WTC11 (cell line): ENCODE data around the gene RETREG3. TPM values are rescaled to one million over a fixed set of nuclear protein-coding genes. Genes with fewer than 3 reads are reported as not detected.
"Not testable (repeated sequence)": the region's sequence is repeated elsewhere in the genome, so short reads cannot be mapped to it uniquely, and the experiment has no call there.

ENCODE experiments used
- ATAC-seq: fragments of 200-7000 bp; cut with Tn5 transposase; 2 replicates; pipeline ENCODE4 v1.10.0; 2021; ENCODE audit warnings: mild to moderate bottlenecking, moderate library complexity
- CTCF ChIA-PET: fragments of 300-600 bp; sonication (Branson Sonifier 250); formaldehyde crosslinking; loops from one replicate; lab custom pipeline; 2021; ENCODE audit warnings: antibody characterized with exemption; lab: Charles Lee
- POLR2A ChIA-PET: fragments of 350-600 bp; sonication (Branson Sonifier 250); formaldehyde crosslinking; loops from one replicate; lab custom pipeline; 2021; ENCODE audit warnings: antibody characterized with exemption; lab: Charles Lee
- DNase-seq: peaks from one replicate; pipeline ENCODE4 v3.0.0; 2021; ENCODE audit warnings: low spot score
- H3K27ac Mint-ChIP-seq: 2 replicates; pipeline ENCODE4 v1.8.0; 2021; ENCODE audit warnings: mixed read lengths
- H3K27me3 Mint-ChIP-seq: 2 replicates; pipeline ENCODE4 v1.8.0; 2021; ENCODE audit warnings: low read depth, mild to moderate bottlenecking, moderate library complexity, mixed read lengths
- H3K36me3 Mint-ChIP-seq: 2 replicates; pipeline ENCODE4 v1.8.0; 2021; ENCODE audit warnings: mixed read lengths
- H3K4me1 Mint-ChIP-seq: 2 replicates; pipeline ENCODE4 v1.8.0; 2022; ENCODE audit warnings: mixed read lengths
- H3K4me3 Mint-ChIP-seq: 2 replicates; pipeline ENCODE4 v1.8.0; 2021; ENCODE audit warnings: mild to moderate bottlenecking, moderate library complexity, mixed read lengths
- H3K9me3 Mint-ChIP-seq: 2 replicates; pipeline ENCODE4 v1.8.0; 2021; ENCODE audit warnings: mixed read lengths
- CBFB ChIP-seq: sonication (generic); formaldehyde crosslinking; IDR thresholded peaks from 2 replicates; pipeline ENCODE4 v1.8.1; 2022; ENCODE audit warnings: mild to moderate bottlenecking, low read depth, missing genetic modification reagents
- E2F1 ChIP-seq: sonication (generic); formaldehyde crosslinking; IDR thresholded peaks from 2 replicates; pipeline ENCODE4 v1.8.0; 2022; ENCODE audit warnings: mild to moderate bottlenecking, missing genetic modification reagents
- EMX1 ChIP-seq: fragments of 250-450 bp; sonication (Bioruptor Pico); IDR thresholded peaks from 2 replicates; pipeline ENCODE4 v1.8.0; 2021; ENCODE audit warnings: mild to moderate bottlenecking
- ESRRA ChIP-seq: sonication (generic); formaldehyde crosslinking; IDR thresholded peaks from 2 replicates; pipeline ENCODE4 v1.8.1; 2022; ENCODE audit warnings: mild to moderate bottlenecking, missing genetic modification reagents, borderline replicate concordance
- GABPB1 ChIP-seq: sonication (generic); formaldehyde crosslinking; IDR thresholded peaks from 2 replicates; pipeline ENCODE4 v1.8.1; 2023; ENCODE audit warnings: mild to moderate bottlenecking, missing genetic modification reagents
- GRHL2 ChIP-seq: fragments of 250-450 bp; sonication (Bioruptor Pico); IDR thresholded peaks from 2 replicates; pipeline ENCODE4 v1.8.0; 2022; ENCODE audit warnings: mild to moderate bottlenecking, moderate library complexity; ENCODE audit not compliant: insufficient replicate concordance, severe bottlenecking
- GTF2I ChIP-seq: fragments of 250-450 bp; sonication (Bioruptor Pico); conservative IDR thresholded peaks from 2 replicates; pipeline ENCODE4 v1.4.0; 2021; ENCODE audit warnings: mild to moderate bottlenecking
- HMGA2 ChIP-seq: fragments of 250-450 bp; sonication (Bioruptor Pico); IDR thresholded peaks from 2 replicates; pipeline ENCODE4 v1.4.0; 2021; ENCODE audit warnings: mild to moderate bottlenecking, moderate library complexity
- JAZF1 ChIP-seq: fragments of 250-450 bp; sonication (Bioruptor Pico); IDR thresholded peaks from 2 replicates; pipeline ENCODE4 v1.9.0; 2021; ENCODE audit warnings: moderate library complexity, mild to moderate bottlenecking, inconsistent platforms
- MYBL2 ChIP-seq: sonication (generic); formaldehyde crosslinking; IDR thresholded peaks from 2 replicates; pipeline ENCODE4 v1.8.1; 2023; ENCODE audit warnings: mild to moderate bottlenecking, moderate library complexity, missing genetic modification reagents
- NR1H2 ChIP-seq: sonication (generic); formaldehyde crosslinking; IDR thresholded peaks from 2 replicates; pipeline ENCODE4 v1.9.0; 2021; ENCODE audit warnings: mild to moderate bottlenecking, moderate library complexity, missing genetic modification reagents
- RORB ChIP-seq: fragments of 250-450 bp; sonication (Bioruptor Pico); IDR thresholded peaks from 2 replicates; pipeline ENCODE4 v1.9.0; 2021; ENCODE audit warnings: mild to moderate bottlenecking
- STAT6 ChIP-seq: sonication (generic); formaldehyde crosslinking; conservative IDR thresholded peaks from 2 replicates; pipeline ENCODE4 v1.8.1; 2023; ENCODE audit warnings: mild to moderate bottlenecking, low read depth, missing genetic modification reagents, moderate library complexity
- TCF7 ChIP-seq: sonication (generic); formaldehyde crosslinking; IDR thresholded peaks from 2 replicates; pipeline ENCODE4 v1.8.0; 2022; ENCODE audit warnings: mild to moderate bottlenecking, low read depth, missing genetic modification reagents, moderate library complexity
- ZNF219 ChIP-seq: sonication (generic); formaldehyde crosslinking; IDR thresholded peaks from 2 replicates; pipeline ENCODE4 v1.8.0; 2023; ENCODE audit warnings: missing genetic modification reagents, mild to moderate bottlenecking, borderline replicate concordance
- ZNF317 ChIP-seq: sonication (generic); formaldehyde crosslinking; IDR thresholded peaks from 2 replicates; pipeline ENCODE4 v1.8.1; 2023; ENCODE audit warnings: low read depth, mild to moderate bottlenecking, moderate library complexity, missing genetic modification reagents, borderline replicate concordance
- ZNF396 ChIP-seq: fragments of 250-450 bp; sonication (Bioruptor Pico); IDR thresholded peaks from 2 replicates; pipeline ENCODE4 v1.8.0; 2021; ENCODE audit warnings: mild to moderate bottlenecking, moderate library complexity, borderline replicate concordance
- ZNF423 ChIP-seq: fragments of 250-450 bp; sonication (Bioruptor Pico); IDR thresholded peaks from 2 replicates; pipeline ENCODE4 v2.1.2; 2022; ENCODE audit warnings: mild to moderate bottlenecking, moderate library complexity
- ZSCAN18 ChIP-seq: fragments of 250-450 bp; sonication (Bioruptor Pico); IDR thresholded peaks from 2 replicates; pipeline ENCODE4 v2.1.2; 2022; ENCODE audit warnings: mild to moderate bottlenecking, moderate library complexity
- total RNA-seq: library from RNA; stranded (reverse); gene quantifications from 3 replicates; pipeline ENCODE4 v1.2.3, GENCODE V29; 2021

The RETREG3 gene
- total RNA-seq, 1 experiment from 2014 or later, result 40.4 TPM

GRCh38 chr17:42632949-42633444 is 23.8 kb upstream of the RETREG3 start (continued):
- TF ChIP-seq TCF7 (no peak), RORB (CRISPR knock-in tag) (no peak), CBFB (CRISPR knock-in tag) (no peak)

- TF ChIP-seq ZNF423 (CRISPR knock-in tag) (no peak), JAZF1 (CRISPR knock-in tag) (no peak), GABPB1 (CRISPR knock-in tag) (peak; percentile 64; the same call in 1 of the 2 replicates), GRHL2 (CRISPR knock-in tag) (no peak), GTF2I (CRISPR knock-in tag) (no peak), ZSCAN18 (CRISPR knock-in tag) (no peak), ESRRA (CRISPR knock-in tag) (no peak), EMX1 (CRISPR knock-in tag) (no peak)
- H3K4me3 Mint-ChIP-seq, result no peak overlapping the region
- no peaks in the 10 kb centered on the region for H3K36me3 Mint-ChIP-seq
- no peaks in the 10 kb centered on the region for H3K9me3 Mint-ChIP-seq
- H3K4me1 Mint-ChIP-seq, result no peaks in the 10 kb centered on the region
- no peak for ATAC-seq
- H3K27me3 Mint-ChIP-seq, result no peaks in the 10 kb centered on the region
- ChIA-PET POLR2A (interaction anchor here (0.8 kb wide), 1 partner anchor 34 kb away, joined by 3 read pairs; no protein-coding TSS in a partner anchor), CTCF (interaction anchor here (1.3 kb wide), 1 partner anchor 51 kb away, joined by 3 read pairs; no protein-coding TSS in a partner anchor)
- DNase-seq, result no peak
- no peak overlapping the region for H3K27ac Mint-ChIP-seq
Measured at GRCh38 chr17:42629411-42630009, 20.3 kb upstream of the RETREG3 start.

GRCh38 chr17:42627032-42627764 is 18.0 kb upstream of the RETREG3 start:
- peak; percentile 93 for ATAC-seq
- not testable (repeated sequence) for H3K27ac Mint-ChIP-seq, H3K36me3 Mint-ChIP-seq, DNase-seq, H3K4me1 Mint-ChIP-seq, H3K9me3 Mint-ChIP-seq, H3K4me3 Mint-ChIP-seq, H3K27me3 Mint-ChIP-seq
- POLR2A ChIA-PET, result interaction anchor here (0.6 to 0.7 kb wide), 2 partner anchors 11 to 56 kb away, joined by 3 read pairs; no protein-coding TSS in a partner anchor
- CTCF ChIA-PET, result interaction anchor here (0.7 to 1.7 kb wide), 6 partner anchors 9 to 163 kb away, joined by 3 to 12 read pairs (median 6); partner anchors contain the start of genes PLEKHH3 and PSMC3IP

- Mint-ChIP-seq H3K27ac (no peak overlapping the region), H3K9me3 (no peaks in the 10 kb centered on the region), H3K4me3 (no peak overlapping the region), H3K36me3 (no peaks in the 10 kb centered on the region), H3K27me3 (no peaks in the 10 kb centered on the region), H3K4me1 (peaks cover 2% of the 10 kb centered on the region; the same call in 1 of the 2 replicates)
- no peak for ATAC-seq
- CTCF ChIA-PET, result interaction anchor here (1.1 to 2.4 kb wide), 5 partner anchors 45 to 140 kb away, joined by 3 to 9 read pairs (median 4); no protein-coding TSS in a partner anchor
- no peak for DNase-seq
- POLR2A ChIA-PET, result no interaction called here
- no peak for TF ChIP-seq NR1H2 (CRISPR knock-in tag)
- TF ChIP-seq STAT6 (CRISPR knock-in tag), result no peak
- TF ChIP-seq E2F1, result no peak
- TF ChIP-seq JAZF1 (CRISPR knock-in tag), result no peak
- TF ChIP-seq ZNF317 (CRISPR knock-in tag), result no peak
- TF ChIP-seq MYBL2 (CRISPR knock-in tag), result no peak
- TF ChIP-seq TCF7, result no peak
- TF ChIP-seq ZNF396 (CRISPR knock-in tag), result no peak
- TF ChIP-seq ZNF219 (CRISPR knock-in tag), result no peak
- TF ChIP-seq HMGA2 (CRISPR knock-in tag), result no peak
Measured at GRCh38 chr17:42623732-42624596, 14.8 kb upstream of the RETREG3 start.
